HepG2 (cell line): ENCODE results near the gene LRRC8D. TPM values are rescaled to one million over a fixed set of nuclear protein-coding genes. Genes with fewer than 3 reads are reported as not detected.
A peak's percentile ranks its signal among the peaks of the same experiment; 100 is the strongest.

Experiments used
- ARID2 ChIP-seq: sonication (generic); formaldehyde crosslinking; IDR thresholded peaks from 2 replicates; pipeline ENCODE4 v1.8.1; 2022; ENCODE audit warnings: mild to moderate bottlenecking, missing genetic modification reagents, borderline replicate concordance
- ASH2L ChIP-seq: fragments of 300-600, 200-600 bp; sonication (generic); IDR thresholded peaks from 2 replicates; pipeline ENCODE4 v1.7.0; 2017; ENCODE audit warnings: low read depth, mild to moderate bottlenecking, moderate library complexity, mixed read lengths, low read length; ENCODE audit not compliant: insufficient read length
- FOXJ3 ChIP-seq: sonication (generic); formaldehyde crosslinking; IDR thresholded peaks from 2 replicates; pipeline ENCODE4 v1.4.0; 2020; ENCODE audit warnings: missing genetic modification reagents, mild to moderate bottlenecking, borderline replicate concordance
- HIC2 ChIP-seq: sonication (generic); formaldehyde crosslinking; IDR thresholded peaks from 2 replicates; pipeline ENCODE4 v1.9.0; 2022; ENCODE audit warnings: low read depth, missing genetic modification reagents
- NFE2L2 ChIP-seq: fragments of 150-350 bp; IDR thresholded peaks from 2 replicates; pipeline ENCODE4 v1.6.1; 2014; ENCODE audit warnings: low read length
- NFRKB ChIP-seq: fragments of 450-650 bp; IDR thresholded peaks from 2 replicates; pipeline ENCODE4 v1.6.1; 2017
- RARA ChIP-seq: IDR thresholded peaks from 2 replicates; pipeline ENCODE4 v1.6.1; 2016; ENCODE audit warnings: missing genetic modification reagents, missing compliant biosample characterization
- SETDB1 ChIP-seq: sonication (generic); formaldehyde crosslinking; IDR thresholded peaks from 2 replicates; pipeline ENCODE4 v1.5.1; 2020; ENCODE audit warnings: missing genetic modification reagents, mild to moderate bottlenecking, borderline replicate concordance
- SIN3B ChIP-seq: fragments of 150-350 bp; IDR thresholded peaks from 2 replicates; pipeline ENCODE4 v1.6.1; 2014; ENCODE audit warnings: low read length
- SP5 ChIP-seq: IDR thresholded peaks from 2 replicates; pipeline ENCODE4 v1.6.1; 2016; ENCODE audit warnings: low read depth, borderline replicate concordance
- SRF ChIP-seq: IDR thresholded peaks from 2 replicates; pipeline ENCODE4 v1.6.1; 2011; ENCODE audit warnings: mild to moderate bottlenecking, low read depth, low read length, moderate library complexity
- YY1 ChIP-seq: IDR thresholded peaks from 2 replicates; pipeline ENCODE4 v1.6.1; 2011; ENCODE audit warnings: low read length, low read depth, moderate library complexity, mild to moderate bottlenecking; ENCODE audit not compliant: insufficient read depth, insufficient replicate concordance
- ZC3H13 ChIP-seq: sonication (generic); formaldehyde crosslinking; IDR thresholded peaks from 2 replicates; pipeline ENCODE4 v1.8.1; 2023; ENCODE audit warnings: mild to moderate bottlenecking, missing genetic modification reagents, moderate library complexity
- ZNF275 ChIP-seq: sonication (generic); formaldehyde crosslinking; IDR thresholded peaks from 2 replicates; pipeline ENCODE4 v1.8.0; 2022; ENCODE audit warnings: missing genetic modification reagents, mild to moderate bottlenecking, inconsistent platforms, borderline replicate concordance
- ZSCAN25 ChIP-seq: sonication (generic); formaldehyde crosslinking; IDR thresholded peaks from 2 replicates; pipeline ENCODE4 v1.8.0; 2022; ENCODE audit warnings: mild to moderate bottlenecking, missing genetic modification reagents
- polyA plus RNA-seq, 8 experiments: library from polyadenylated mRNA; depleted of rRNA in 3 of 8; stranded (reverse) in 7 of 8; unstranded in 1 of 8; fragments of >200 nt; fragmentation: Illumina TruSeq in 4 of 8; extraction: Trizol in 4 of 8; gene quantifications; 2 replicates each; pipeline versions ENCODE4 v1.2.1 to v1.2.3, GENCODE V29; 2011 to 2016; ENCODE audit warnings: low read depth in 4 of 8, missing spikeins in 1 of 8, mixed read lengths in 1 of 8; ENCODE audit not compliant: insufficient read depth in 1 of 8
- total RNA-seq, 5 experiments: library from RNA; depleted of rRNA; stranded (reverse); fragments of >200 nt; fragmentation: Illumina TruSeq; extraction: Trizol; gene quantifications; 2 replicates each; pipeline ENCODE4 v1.2.3, GENCODE V29; 2016; ENCODE audit warnings: low read depth in 1 of 5
- TF ChIP-seq, protein P1 (sequence below): sonication (generic); formaldehyde crosslinking; IDR thresholded peaks from 2 replicates; pipeline ENCODE4 v1.5.0; 2020; ENCODE audit warnings: missing genetic modification reagents
- TF ChIP-seq, protein P2 (sequence below): sonication (generic); formaldehyde crosslinking; IDR thresholded peaks from 2 replicates; pipeline ENCODE4 v1.4.0; 2020; ENCODE audit warnings: missing genetic modification reagents
- TF ChIP-seq, protein P3 (sequence below): IDR thresholded peaks from 2 replicates; pipeline ENCODE4 v1.6.1; 2016; ENCODE audit warnings: mild to moderate bottlenecking, missing biosample characterization, missing genetic modification reagents

LRRC8D gene
- total and polyA plus RNA-seq, 2 of the 13 experiments (the other 11 are each of a cell fraction or from before 2014, with no cell fraction given): 29.9 to 45.5 TPM

- TF ChIP-seq, protein P1, sequence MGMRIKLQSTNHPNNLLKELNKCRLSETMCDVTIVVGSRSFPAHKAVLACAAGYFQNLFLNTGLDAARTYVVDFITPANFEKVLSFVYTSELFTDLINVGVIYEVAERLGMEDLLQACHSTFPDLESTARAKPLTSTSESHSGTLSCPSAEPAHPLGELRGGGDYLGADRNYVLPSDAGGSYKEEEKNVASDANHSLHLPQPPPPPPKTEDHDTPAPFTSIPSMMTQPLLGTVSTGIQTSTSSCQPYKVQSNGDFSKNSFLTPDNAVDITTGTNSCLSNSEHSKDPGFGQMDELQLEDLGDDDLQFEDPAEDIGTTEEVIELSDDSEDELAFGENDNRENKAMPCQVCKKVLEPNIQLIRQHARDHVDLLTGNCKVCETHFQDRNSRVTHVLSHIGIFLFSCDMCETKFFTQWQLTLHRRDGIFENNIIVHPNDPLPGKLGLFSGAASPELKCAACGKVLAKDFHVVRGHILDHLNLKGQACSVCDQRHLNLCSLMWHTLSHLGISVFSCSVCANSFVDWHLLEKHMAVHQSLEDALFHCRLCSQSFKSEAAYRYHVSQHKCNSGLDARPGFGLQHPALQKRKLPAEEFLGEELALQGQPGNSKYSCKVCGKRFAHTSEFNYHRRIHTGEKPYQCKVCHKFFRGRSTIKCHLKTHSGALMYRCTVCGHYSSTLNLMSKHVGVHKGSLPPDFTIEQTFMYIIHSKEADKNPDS (CRISPR knock-in tag): peak; percentile 86
- TF ChIP-seq, protein P2, sequence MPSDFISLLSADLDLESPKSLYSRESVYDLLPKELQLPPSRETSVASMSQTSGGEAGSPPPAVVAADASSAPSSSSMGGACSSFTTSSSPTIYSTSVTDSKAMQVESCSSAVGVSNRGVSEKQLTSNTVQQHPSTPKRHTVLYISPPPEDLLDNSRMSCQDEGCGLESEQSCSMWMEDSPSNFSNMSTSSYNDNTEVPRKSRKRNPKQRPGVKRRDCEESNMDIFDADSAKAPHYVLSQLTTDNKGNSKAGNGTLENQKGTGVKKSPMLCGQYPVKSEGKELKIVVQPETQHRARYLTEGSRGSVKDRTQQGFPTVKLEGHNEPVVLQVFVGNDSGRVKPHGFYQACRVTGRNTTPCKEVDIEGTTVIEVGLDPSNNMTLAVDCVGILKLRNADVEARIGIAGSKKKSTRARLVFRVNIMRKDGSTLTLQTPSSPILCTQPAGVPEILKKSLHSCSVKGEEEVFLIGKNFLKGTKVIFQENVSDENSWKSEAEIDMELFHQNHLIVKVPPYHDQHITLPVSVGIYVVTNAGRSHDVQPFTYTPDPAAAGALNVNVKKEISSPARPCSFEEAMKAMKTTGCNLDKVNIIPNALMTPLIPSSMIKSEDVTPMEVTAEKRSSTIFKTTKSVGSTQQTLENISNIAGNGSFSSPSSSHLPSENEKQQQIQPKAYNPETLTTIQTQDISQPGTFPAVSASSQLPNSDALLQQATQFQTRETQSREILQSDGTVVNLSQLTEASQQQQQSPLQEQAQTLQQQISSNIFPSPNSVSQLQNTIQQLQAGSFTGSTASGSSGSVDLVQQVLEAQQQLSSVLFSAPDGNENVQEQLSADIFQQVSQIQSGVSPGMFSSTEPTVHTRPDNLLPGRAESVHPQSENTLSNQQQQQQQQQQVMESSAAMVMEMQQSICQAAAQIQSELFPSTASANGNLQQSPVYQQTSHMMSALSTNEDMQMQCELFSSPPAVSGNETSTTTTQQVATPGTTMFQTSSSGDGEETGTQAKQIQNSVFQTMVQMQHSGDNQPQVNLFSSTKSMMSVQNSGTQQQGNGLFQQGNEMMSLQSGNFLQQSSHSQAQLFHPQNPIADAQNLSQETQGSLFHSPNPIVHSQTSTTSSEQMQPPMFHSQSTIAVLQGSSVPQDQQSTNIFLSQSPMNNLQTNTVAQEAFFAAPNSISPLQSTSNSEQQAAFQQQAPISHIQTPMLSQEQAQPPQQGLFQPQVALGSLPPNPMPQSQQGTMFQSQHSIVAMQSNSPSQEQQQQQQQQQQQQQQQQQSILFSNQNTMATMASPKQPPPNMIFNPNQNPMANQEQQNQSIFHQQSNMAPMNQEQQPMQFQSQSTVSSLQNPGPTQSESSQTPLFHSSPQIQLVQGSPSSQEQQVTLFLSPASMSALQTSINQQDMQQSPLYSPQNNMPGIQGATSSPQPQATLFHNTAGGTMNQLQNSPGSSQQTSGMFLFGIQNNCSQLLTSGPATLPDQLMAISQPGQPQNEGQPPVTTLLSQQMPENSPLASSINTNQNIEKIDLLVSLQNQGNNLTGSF (CRISPR knock-in tag): no peak
- TF ChIP-seq ZC3H13 (CRISPR knock-in tag) (no peak), ARID2 (CRISPR knock-in tag) (peak; percentile 62; the same call in 1 of the 2 replicates), SP5 (CRISPR knock-in tag) (0 out of 2 replicates have a peak, but pooled peaks have one; percentile 7), RARA (CRISPR knock-in tag) (peak; percentile 88), NFE2L2 (no peak), ASH2L (peak; percentile 70), HIC2 (CRISPR knock-in tag) (peak; percentile 66; the same call in 1 of the 2 replicates), NFRKB (no peak), FOXJ3 (CRISPR knock-in tag) (0 out of 2 replicates have a peak, but pooled peaks have one; percentile 82), YY1 (no peak), SETDB1 (no peak), SRF (peak; percentile 69; the same call in 1 of the 2 replicates), ZSCAN25 (CRISPR knock-in tag) (no peak), SIN3B (no peak), ZNF275 (peak; percentile 19; the same call in 1 of the 2 replicates)
- TF ChIP-seq, protein P3, sequence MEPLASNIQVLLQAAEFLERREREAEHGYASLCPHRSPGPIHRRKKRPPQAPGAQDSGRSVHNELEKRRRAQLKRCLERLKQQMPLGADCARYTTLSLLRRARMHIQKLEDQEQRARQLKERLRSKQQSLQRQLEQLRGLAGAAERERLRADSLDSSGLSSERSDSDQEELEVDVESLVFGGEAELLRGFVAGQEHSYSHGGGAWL: no peak
These were observed 122.2 kb downstream of the LRRC8D start (continued) for GRCh38 chr1:89942825-89943658.
